Stimulated activated naive CD8-positive, alpha-beta T cell treated with anti-CD3 and anti-CD28 coated beads, Interleukin-15, Interleukin-2, amounts not matched to agents 100 U/mL and 50 U/mL, for 24 hours (primary cell): ENCODE data around the gene CATSPERD.

Source experiments
- ATAC-seq: fragments of 150-1000 bp; cut with Tn5 transposase; one replicate; pipeline ENCODE4 v1.10.0; 2021
- DNase-seq: peaks from one replicate; pipeline ENCODE4 v3.0.0; 2021

CATSPERD gene, protein sequence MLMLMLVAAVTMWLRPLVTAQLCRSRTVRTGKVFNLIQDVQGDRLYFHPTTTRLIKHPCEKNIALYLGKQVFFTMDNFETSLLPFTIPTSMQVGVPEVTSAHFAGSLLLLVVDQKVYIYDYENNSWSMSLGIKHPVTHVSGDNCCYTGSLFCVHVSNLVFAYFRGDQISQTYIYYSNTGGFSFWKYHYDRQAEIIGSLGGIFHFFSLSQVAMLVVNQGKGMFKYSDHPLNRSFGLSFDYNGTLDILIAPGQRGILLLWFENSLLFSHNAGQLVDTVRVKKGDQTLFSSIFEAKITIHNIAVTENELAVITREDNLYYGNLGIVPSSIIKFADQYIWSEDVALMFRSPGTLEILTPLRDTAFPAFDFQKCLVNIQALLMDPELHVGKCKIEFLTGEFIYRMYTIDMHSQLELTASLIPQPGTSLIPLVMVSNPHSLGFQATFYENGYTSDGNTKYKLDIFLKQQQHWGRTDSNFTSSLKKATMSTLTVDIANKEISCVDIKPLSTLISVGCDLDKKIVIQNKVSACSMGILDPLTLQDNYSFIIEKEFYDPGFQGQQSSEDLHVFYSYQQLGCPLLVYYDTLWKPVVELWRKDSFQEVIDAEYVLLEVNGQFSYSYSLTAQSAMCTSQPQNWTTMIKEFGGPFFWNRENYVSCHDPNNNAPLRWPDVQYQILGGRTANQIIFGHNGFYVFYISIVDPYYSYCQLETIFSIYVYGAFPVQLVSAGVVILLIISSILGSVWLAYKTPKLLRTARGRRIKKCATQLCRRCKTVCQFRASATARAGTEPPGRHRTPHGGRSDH

DNA sequence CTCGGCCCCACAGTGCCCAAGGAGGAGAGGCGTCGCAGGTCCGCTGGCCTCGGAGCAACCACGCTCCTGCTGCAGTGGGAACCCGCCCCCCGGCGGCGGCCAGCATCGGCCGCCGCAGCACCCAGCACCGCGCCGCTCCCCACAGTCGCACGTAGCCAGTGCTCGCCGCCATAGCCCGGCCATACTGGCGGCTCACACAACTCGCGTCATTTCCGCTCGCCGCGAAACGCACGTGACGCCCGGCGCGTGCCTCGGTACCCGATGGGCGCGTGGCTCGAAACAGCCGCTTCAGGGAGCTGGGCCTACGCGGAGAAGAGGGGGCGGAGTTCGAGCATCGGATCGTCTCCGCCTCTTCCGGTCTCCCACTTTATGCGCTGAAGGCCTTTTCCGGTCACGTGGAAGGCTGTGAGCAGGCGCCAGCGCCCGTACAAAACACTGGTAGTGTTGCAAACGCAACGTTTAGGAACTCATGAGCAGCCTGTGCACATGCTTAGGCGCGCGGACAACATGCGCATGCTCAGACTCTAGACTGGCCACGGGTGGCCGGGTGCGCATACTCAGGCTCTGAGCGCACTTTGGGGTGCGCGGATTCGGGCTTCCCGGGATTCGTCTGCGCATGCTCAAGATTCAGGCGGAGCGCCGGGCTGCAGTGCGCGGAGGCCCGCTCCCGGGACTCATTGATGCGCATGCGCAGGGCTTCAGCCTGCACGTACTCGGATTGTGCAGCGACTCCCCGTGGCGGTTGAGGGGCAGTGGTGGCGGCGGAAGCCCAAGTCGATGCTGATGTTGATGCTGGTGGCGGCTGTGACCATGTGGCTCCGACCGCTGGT is at the start of gene CATSPERD, which contains the start of gene LONP1:
Gene CATSPERD, plus strand, starts transcription at position 677 of the 830 bp plus-strand sequence. Its CDS starts 101 bp downstream, at position 778.
Gene LONP1, minus strand, starts transcription at position 186 of the 830 bp plus-strand sequence. Its CDS starts 14 bp downstream, at position 172.
- DNase-seq: peak; percentile 99
- ATAC-seq: peak; percentile 86

DNA sequence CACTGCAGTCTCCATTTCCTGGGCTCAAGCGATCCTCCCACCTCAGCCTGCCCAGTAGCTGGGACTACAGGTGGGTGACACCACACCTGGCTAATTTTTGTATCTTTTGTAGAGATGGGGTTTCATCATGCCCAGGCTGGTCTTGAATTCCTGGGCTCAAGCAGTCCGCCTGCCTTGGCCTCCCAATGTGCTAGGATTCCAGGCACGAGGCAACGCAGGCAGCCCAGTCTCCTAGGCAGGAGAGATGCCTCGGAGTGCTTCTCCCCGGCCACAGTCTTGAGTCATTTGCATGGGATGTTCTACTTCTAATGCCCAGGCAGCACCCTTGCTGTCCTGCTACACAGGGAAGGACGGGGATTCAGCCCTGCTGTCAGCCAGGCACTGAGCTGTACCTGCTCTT is 48.8 kb upstream of the CATSPERD start:
- DNase-seq (no peak), ATAC-seq (no peak)

DNA sequence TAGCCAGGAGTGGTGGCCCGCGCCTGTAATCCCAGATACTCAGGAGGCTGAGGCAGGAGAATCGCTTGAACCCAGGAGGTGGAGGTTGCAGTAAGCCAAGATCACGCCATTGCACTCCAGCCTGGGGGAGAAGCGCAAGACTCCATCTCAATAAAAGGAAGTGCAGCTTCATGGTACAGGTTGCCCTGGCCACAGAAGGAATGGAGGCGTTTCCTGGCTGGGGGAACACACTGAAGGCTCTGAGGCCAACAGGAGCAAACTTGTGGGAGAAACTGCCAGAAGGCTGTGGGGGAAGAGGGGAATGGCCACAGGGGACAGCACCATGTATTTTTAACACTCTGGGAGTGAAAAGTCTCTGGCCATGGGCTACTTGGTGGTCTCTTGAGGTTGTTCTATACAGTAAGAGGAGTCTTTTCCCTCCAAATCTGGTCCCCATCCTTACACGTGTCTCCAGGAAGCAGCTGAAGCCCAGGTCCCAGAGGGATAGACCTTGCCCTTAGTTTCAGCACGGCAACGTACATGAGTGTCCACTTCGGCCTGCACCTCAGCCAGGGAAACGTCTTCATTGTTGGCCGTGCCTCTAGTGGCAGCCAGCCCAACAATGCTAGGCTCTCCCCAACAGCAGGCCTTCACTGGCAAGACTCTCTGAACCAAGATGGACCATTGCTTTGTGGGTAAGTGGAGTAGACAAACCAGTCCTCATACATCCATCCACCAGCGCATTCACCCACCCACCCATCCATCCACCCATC is 47.6 kb upstream of the CATSPERD start:
- no peak for DNase-seq

DNA sequence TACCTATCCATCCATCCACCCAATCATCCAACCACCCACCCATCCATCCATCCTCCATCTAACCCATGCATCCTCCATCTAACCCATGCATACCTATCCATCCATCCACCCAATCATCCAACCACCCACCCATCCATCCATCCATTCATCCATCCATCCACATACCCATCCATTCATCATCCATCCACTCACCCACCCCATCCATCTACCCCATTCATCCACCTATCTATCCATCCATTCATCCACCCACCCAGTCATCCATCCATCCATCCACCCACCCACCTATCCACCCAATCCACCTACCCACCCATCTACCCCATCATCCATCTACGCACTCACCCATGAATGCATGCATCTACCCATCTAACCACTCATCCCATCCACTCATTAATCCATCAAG is 46.7 kb upstream of the CATSPERD start:
- ATAC-seq: no peak

More for the DNA sequence above, 47.6 kb upstream of the CATSPERD start:
- no peak for ATAC-seq

DNA sequence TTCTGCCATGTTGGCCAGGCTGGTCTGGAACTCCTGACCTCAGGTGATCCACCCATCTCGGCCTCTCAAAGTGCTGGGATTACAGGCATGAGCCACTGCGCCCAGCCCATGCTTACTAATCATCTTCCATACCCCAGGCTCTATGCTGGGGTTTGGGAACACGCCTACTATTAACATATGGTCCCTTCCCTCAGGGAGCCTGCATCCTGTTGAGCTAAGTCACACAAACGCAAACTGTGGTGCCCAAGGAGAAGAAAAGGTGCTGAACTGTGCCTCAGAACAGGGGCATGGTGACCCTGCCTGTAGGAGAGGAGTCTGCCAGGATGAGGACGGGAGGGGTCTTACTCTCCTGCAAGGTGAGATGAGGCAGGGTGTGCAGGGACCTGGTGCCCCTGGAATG is 45.7 kb upstream of the CATSPERD start:
- no peak for DNase-seq

More for the DNA sequence above, 46.7 kb upstream of the CATSPERD start:
- no peak for DNase-seq

DNA sequence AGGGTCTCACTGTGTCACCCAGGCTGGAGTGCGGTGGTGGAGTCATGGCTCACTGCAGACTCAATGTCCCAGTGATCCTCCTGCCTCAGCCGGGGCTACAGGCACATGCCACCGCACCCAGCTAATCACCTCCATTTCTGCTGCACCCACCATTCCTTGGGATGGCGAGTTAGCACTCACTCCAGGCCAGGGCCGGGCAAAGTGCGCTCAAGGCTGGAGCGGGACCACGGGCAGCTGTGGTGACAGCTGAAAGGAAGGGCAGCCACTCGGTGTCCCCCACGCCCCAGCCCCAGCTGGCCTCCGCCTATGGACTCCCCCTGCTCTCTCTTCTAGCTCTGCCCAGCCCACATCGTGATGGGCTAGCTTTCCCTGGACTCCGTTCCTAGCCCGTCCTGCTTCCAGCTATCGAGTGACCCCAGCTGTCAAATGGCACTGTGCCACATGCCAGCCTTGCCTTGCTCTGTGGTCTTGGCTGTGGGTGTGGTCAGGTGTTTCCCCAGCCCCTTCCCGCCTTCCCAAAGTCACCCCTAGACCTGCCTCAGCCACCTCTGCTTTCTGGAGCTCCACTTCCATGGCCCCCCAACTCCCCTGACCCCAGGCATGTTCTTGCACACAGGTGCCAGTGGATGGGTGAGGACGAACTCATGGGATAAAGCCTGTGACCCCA is 44.2 kb upstream of the CATSPERD start:
- no peak for DNase-seq
- no peak for ATAC-seq

More for the DNA sequence above, 45.7 kb upstream of the CATSPERD start:
- ATAC-seq: no peak

DNA sequence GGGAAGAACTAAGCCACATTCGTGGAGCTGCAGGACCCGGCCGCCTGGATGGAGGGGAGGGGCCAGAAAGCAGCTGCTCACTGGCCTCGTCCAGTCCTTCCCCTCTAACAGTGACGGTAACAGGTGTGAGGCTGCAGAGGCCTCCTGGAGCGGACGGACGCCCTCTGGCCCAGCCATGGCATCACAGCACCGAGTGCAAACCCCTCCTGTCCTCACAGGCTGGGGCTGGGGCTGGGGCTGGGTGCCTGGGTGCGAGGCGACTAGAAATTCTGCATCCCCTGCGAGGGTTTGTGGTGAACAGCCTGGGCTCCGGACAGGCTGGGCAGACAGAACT is 43.7 kb upstream of the CATSPERD start:
- ATAC-seq: no peak
- DNase-seq: no peak

DNA sequence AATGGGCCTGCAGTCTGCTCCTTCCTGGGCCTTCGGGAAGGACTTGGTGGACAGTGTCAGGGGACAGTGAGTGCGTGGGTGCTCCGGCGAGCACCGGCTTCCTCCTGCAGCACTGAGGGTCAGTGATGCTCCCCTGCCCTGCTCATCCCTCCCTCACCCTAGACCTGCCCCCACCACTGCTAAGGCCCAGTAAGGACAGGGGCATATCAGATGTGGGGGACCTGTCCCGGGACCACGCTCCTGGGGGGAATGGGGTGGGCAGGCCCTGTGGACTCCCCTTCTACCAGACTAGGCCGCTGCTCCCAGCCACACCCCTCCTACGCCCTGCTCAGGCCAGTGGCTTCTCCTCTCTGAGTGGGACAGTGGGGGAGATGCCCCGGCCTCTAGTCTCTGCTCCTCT is 43.3 kb upstream of the CATSPERD start:
- DNase-seq: no peak
- ATAC-seq: no peak

DNA sequence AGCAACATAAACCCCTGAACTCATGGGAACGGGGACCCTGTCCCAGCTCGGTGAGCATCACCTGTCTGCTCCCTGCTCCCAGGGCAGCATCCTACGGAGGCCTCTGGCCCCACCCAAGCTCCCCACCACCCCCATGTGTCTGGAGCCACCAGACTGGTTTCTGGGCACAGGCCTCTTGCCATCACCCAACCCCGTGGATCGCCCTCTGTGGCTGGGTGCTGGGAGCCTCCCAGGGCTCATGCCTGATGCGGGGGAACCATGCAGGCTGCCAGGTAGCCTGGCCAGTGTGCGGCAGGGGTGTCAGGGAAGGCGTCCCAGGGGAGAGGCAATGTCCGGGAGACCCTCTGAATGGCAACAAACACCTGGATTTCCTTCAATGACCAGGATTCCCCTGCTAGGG is 42.9 kb upstream of the CATSPERD start:
- no peak for ATAC-seq
- no peak for DNase-seq

DNA sequence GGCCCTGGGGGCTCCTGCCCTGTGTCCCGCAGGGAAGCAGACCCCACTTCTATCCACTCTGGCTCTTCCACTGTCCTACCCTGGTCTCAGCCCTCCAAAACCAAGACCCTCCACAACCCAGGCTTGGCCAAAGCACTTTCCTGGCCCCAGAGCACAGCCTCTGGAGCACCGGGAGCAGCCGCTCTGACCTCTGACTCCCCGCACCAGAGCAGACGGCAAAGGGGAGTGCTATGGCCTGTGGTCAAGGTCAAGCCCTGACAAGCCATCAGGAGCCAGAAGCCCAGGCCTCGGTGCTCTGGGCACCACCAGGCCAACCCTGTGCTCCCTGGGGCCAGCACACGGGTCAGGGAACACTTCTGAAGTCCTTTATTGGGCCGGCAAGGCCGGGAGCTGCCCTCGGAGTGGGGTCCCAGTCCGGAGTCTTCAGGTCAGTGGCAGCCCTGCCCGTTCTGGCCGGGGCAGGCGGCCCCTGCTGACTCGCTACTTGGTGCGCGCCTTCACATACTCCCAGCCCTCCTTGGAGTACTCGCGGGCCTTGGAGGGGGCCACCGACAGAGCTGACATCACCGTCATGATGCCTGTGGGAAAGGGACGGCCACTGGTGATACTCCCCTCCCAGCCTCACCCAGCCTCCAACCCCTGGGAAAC is 42.2 kb upstream of the CATSPERD start:
- no peak for DNase-seq
- ATAC-seq: no peak

DNA sequence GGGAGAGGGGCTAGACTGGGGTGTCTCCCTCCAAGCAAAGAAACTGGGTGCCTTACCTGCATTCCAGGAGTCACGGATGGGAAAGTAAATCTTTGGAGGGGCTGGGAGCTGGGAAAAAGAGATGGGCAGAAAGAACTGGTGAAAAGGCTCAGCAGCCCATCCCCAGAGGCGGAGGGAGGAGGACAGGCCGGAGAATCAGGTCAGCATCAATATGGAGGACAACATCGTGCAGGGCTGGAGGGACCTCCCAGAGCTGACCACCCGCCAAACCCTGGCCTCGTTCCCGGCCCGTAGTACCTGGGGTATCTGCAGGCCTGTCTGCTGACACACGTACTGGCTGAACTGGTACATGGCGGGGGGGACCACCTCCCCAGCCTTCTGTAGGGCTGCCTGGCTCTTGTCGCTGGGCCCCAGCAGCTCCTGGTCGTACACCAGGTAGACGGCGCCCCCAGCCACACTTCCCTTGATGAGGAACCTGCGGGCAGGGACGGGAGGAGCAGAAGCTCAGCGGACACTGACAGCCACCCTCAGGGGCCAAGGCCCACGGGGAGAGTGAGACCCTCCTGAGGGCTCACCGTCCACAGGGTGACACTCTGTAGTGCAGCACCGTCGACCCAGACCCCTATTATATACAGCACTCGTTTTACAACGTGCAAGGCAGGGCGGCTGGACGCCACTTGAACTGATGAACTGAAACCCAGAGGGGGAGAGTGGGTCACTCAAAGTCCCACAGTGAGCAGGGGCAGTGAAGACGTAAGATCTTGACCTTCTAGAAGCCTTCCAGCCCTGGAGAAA is 41.0 kb upstream of the CATSPERD start:
- DNase-seq: no peak

DNA sequence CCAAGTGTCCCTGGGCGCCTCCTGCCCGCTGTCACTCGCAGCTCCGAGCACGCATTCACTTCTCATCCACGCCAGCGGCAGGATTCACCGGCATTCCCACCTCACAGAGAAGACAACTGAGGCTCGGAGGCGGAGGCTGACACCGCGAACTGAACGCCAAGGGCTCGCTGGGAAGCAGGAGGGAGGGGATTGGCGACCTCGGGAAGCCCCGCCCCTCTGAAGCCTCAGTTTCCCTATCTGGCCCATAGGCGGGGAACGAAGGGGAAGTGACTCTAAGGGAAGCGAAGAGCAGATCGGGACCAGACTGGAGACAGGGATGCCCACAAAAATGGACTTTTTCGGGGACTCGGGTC is 40.4 kb upstream of the CATSPERD start:
- no peak for DNase-seq
- no peak for ATAC-seq

More for the DNA sequence above, 41.0 kb upstream of the CATSPERD start:
- no peak for ATAC-seq

DNA sequence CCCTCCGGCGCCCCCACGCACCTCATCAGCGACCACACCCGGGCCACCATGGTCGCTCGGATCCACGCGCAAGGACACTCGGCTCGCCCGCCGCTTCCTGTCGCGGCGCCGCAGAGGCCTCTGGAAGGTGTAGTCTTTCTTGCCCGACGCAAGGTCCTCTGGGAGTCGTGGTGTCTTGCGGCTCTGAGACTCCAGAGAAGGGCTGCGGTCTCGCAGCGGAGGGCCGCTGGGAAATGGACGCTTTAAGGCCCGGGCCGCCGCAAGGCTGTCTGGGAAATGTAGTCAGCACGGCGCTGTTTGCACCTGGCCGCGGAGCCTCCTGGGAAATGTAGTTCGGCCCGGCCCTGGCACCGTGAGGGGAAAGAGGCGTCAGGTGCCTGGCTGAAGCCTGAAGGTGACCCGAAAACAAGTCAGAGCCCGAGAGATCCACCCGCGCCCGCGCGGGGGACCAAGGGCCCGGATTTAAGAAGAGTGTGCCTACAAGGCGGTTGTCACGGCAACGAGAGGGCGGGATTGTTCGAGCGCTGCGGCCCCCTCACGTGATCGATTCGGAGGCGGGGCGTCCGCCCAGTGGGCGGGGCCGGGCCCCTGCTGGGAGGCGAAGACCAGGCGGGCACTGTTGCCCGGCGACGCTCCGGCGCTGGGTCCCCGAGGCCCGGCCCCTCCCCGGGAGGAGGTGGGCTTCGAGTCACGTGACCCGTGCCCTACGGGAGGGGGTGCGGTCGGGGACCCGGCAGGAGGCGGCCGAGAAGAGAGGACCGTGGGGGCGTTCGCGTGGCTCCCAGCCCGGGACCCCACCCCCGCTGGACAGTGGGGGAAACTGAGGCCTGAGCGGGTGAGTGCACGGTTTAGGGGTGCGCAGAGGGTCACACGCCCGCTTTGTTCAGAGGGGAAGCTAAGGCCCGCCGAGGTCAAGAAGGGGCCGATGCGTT is 39.7 kb upstream of the CATSPERD start, which contains the start of the genes HSD11B1L and MICOS13:
Gene HSD11B1L, plus strand, starts transcription at position 591 of the 932 bp plus-strand sequence. CDS start 3,806 bp downstream, outside the sequence.
Gene MICOS13, minus strand, starts transcription at position 80 of the 932 bp plus-strand sequence. Its CDS starts 30 bp downstream, at position 50.
- DNase-seq: peak; percentile 97
- ATAC-seq: peak; percentile 96

DNA sequence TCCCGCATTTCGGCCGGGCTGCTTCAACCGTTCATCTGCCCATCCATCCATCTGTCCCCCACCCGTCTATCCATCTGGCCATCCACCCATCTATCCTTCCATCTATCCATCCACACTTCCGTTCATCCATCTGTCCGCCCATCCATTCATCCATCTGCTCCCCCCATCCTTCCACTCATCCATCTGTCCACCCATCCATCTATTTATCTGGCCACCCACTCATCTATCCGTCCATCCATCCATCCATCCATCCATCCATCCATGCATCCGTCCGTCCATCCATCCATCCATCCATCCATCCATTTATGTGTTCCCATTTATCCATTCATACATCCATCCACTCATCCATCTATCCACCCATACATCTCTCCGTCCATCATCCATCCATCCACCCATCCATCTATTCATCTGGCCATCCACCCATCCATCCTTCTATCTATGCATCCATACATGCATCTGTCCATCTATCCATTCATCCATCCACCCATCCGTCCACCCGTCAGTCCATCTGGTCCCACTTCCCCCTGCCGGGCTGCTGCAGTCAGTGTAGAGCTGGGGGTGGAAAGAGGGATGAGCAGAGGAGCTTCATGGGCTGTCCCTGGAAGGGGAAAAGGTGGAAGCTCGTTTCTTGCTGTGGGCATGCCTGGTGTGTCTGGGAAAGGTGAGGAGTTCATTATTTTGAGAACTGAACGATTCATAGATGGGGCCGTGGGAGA is 38.9 kb upstream of the CATSPERD start:
- no peak for ATAC-seq
- no peak for DNase-seq

DNA sequence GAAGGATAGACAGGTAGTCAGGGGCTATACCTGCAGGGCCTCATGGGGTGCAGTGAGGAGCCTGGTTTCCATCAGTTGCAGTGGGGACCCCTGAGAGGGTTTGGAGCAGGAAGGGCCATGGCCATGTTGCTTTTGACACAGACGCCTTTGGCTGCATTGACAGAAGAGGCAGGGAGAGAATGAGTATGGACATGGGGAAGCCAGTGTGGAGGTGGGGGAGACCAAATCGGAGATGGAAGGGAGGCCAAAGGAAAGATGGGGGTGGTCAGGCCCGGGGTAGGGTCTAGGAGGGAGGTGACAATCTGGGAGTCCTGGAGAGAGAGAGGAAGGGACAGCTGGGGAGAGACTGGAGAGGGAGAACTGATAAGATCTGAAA is 38.3 kb upstream of the CATSPERD start:
- ATAC-seq: no peak
- no peak for DNase-seq

DNA sequence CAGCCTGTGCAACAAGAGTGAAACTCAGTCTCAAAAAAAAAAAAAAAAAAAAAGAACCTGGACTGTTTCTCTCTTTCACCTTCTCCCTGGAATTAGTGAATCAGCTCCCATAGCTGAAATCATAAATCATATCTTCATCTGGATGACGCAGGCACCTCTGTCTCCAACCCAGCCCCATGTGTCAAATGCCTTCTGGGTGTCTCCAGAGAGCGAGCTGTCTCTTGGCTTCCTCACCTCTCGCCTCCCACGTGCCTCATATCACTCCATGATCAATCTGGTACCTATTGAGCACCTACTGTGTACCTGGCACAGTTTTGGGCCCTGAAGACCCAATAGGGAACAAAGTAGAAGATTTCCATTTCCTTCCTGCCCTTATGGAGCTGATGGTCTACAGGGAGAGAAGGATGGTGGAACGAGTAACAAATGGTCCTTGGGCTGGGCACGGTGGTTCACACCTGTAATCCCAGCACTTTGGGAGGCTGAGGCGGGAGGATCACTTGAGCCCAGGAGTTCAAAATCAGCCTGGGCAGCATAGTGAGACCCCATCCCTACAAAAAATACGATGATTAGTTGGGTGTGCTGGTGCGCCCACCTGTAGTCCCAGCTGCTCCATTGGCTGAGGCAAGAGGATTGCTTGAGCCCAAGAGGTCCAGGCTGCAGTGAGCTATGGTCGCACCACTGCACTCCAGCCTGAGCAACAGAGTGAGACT is 37.1 kb upstream of the CATSPERD start:
- ATAC-seq: no peak
- DNase-seq: no peak
